Measurements from ENCODE around the gene SPRED1.

SPRED1 gene

DNA sequence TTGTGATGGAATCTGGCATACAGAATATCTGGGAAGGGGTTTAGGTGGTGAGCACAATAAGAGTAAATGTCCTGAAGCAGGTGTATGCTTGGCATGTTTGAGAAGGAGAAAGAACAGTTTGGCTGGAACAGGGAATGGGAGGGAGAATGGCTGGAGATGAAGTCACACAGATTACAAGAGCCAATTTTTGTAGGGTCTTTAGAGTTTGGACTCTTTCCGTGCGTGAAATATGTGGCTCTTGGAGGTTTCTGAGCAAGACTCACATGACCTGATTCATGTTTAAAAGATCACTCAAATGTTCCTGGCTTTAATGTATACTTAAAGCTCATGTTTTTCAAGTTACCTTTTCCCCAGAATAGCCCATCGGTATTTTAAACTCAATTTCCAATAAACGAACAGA is 32.8 kb downstream of the SPRED1 start:
- DNase-seq, result no peak

DNA sequence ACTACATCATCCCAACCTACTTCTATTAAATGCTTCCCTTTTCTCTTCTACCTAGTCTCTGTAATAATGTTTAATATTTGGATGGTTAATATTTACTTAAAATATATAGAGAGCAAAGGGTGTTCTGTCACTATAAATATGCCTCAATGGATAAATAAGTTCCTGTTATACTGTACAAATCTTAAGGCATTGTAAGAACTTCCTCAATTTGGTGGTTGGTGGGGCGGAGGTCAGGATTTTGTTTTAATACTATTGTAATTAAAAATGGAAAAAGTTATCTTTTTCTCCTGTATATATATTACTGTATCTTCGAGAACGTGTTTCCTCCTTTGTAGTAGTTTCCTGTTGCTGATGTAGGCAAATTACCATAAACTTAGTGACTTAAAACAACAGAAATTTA is 41.5 kb downstream of the SPRED1 start:
- DNase-seq, result no peak

DNA sequence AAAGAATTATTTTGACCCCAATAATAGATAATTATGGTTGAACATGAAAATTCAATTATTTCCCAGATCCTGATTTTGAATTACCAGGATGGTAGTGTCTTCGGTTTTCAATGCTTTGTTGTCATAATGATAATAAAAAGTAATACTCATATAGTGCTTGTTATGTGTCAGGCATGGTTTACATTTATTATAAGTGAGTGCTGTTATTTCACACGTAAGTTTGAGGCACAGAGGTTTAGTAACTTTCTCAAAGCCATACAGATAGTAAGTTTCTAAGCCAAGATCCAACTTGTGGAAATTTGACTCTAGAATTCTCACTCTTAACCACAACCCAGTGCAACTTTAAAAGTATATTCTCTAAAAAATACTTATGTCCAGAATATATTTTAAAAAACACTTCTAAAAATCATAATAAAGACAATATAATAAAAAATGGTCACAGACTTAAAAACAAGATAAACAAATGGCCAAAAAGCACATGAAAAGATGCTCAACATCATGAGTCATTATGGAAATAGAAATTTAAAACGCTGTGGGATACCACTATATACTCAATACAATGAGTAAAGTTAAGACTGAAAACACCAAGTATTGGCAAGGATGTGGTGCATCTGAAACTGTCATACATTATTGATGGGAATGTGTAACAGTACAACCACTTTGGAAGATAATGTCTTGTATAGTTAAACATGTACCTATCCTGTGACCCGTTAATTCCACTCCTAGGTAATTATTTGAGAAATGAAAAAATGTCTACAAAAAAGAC is 45.2 kb downstream of the SPRED1 start:
- no peak for DNase-seq

DNA sequence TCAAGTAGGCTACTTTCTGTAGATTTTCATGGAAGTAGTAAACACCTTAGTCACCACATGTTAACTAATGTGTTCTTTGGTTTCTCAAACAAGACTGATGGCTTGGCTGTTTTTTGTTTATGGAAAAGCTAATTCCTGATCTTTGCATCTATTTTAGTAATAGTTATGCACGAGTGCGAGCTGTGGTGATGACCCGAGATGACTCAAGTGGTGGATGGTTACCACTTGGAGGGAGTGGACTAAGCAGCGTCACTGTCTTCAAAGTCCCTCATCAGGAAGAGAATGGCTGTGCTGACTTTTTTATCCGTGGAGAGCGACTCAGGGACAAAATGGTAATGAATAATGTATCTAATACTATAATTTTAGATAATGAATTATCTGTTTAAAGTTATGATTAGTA is 46.6 kb downstream of the SPRED1 start:
- no peak for DNase-seq

DNA sequence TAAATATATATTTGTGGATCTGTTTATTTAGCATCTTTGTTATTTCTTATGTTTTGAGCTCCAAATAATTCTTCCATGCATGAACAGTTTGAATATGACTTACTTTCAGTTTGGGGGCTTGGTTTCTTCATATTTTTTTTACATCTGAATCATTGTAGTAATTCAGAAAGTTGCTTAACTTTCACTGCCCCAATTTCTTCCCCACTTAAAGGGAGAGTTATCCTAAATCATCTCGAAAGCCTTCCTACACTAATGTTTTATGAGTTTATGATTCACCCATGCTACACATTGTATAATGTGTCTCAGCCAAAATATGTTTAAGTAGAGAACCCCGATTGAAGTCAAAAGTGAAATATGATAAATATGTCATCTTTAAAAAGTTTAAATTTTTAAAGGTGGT is 47.8 kb downstream of the SPRED1 start:
- no peak for DNase-seq

DNA sequence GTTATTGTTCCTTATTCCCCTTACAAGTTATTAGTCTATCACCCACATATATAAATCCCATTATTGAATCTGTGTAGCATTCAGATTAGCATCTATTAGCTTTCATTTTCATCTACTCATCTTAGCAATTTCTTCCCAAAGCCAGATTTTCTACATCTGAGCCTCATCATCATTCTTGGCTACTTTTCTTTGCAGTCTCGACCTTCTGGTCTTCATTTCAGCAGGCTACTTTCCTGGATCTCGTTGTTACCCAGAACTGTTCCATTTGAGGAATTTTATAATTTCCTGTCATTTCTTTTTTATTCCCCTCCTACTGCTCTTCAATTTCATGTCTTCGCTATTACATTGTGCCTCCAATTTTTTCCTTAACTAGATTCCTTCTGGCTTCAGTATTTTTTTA is 51.8 kb downstream of the SPRED1 start:
- no peak for DNase-seq

DNA sequence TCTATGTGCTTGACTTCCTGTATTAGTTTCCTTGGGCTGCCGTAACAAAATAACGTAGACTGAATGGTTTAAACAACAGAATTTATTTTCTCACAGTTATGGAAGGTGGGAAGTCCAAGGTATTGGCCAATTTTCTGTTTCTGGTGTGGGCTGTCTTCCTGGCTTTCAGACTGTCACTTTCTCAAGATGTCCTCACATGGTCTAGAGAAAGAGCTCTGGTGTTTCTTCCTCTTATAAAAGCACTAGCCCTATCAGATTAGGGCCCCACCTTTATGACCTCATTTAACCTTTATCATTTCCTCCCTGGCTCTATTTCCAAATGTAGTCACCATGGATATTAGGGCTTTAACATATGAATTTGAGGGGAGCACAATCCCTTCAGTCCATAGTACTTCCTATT is 54.6 kb downstream of the SPRED1 start:
- DNase-seq, result no peak

DNA sequence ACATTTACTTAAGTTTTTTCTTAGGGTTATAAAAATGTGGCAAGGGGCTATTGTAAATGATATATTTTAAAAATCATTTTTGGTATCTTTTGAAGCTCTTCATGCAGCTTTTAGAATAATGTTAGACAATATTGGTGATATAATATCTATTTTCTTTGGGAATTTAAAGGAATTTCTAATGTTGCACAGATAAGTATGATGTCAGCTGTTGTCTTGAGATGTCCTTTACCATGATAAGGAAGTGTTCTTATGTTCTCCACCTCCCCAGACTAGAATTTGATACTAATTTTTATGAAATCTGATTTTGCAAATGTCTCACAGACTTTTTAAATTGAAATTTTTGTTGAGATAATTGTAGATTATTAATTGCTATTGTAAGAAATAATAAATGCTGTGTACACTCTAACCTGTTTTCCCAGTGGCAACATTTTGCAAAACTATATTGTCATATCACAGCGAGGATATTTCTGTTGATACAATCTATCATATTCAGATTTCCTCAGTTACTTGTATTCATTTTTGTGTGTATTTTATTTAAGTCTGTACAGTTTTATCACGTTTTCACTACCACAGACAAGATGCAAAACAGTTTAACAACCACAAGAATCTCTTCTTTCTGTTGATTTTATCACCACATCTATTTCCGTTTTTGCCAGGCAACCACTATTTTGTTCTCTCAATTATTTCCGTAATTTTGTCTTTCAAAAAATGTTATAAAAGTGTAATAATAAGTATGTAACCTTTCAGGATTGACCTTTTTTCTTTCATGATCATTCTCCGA is 55.4 kb downstream of the SPRED1 start:
- DNase-seq, result no peak

DNA sequence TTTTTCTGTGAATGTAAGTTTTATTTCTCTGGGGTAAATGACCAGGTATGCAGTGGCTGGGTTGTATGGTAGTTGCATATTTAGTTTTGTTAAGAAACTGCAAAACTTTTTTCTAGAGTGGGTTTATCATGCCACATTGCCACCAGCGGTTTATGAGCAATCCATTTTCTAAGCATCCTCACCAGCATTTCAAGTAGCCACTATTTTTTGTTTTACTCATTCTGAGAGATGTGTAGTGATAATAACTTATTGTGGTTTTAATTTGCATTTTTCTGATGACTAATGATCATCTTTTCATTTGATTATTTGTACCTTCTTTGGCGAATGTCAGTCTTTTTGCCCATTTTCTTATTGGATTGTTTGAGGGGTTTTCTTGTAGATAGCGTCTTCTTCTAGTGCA is 56.2 kb downstream of the SPRED1 start:
- no peak for DNase-seq

DNA sequence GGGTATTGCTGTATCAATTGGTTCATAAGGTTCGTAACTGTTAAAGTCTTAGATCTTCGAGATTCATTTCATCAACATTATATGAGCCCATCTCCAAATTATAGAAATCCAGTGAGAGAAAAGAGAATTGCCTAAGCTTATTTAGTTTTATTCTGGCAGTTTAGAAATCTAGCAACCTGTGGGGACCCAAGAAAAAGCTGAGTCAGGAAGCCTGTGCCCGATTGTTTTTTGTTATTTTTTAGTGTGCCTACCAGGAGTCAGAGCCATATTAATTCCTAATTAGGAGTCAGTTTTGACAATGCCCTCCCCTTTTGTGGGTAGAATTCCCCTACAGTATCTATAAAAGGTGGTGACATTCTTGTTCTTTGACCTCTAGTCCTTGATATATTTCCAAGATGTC is 59.6 kb downstream of the SPRED1 start:
- DNase-seq, result no peak

DNA sequence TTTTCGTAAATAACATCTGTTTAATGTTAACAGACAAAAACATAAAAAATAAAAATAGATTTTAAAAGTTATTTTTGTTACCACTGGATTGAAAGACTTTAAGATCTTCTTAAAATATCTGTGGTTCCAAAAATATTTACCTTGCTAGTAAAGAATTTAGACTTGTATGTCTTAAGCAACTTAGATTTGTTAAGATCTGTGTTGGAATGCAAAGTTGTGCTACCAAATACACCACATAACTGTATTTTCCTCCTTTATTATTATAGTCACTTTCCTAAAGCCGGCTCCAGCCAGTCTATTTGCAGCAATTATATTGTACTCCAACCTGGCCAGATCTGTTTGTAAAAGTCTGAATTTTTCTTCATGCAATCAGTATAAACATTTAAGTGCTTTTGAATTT is 63.7 kb downstream of the SPRED1 start:
- no peak for DNase-seq

DNA sequence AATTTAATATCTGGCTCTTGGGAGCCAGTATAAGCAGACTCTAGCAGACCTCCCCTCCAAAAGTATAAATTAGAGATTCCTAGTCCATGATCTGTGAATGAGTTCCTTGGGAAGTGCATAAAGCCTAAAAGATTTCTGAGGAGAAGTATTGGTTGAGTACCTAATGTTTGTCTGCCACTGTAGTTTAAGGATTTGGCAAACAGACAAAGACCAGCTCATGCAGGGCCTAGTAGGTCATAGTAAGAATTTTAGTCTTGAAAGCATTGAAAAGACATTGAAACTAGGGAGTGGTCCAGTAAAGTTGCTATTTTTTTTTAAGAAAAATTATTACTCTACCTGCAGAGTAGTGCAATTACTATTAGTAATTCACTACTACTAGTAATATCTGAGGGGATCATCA is 67.5 kb downstream of the SPRED1 start:
- no peak for DNase-seq

DNA sequence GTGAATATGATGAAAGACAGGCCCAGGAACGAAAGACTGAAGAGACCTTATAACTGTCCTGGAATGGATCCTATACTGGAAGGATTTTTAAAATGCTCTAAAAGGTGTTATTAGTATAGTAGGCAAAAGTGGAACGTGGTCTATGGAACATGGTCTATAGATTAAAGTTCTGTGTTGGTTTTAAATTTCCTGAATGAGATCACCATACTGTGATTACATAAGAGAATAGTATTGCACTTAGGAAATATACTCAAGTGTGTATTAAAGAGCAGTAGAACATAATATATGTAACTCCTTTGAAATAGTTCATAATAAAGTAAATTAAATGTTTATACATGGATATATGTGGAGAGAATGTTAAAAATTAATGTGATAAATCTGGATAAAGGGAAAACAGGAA is 68.2 kb downstream of the SPRED1 start:
- no peak for DNase-seq

DNA sequence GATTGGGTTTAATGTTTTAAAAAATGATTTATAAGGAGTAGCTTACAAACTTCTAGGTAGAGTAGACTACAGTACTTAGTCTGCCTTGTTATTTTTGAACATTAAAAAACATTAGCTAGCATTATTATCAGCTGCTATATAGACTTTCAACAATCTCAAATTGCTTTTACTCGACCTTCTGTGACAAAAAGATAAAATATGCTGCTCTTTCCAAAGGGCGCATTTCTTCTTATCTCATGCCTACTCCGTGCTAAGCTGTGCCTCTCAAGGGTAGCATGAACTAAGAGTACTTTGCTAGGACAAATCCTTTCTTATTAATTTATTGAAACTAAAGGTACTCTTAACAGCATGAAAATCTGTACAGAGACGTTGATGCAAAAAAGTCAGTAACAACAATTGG is 71.3 kb downstream of the SPRED1 start:
- no peak for DNase-seq

DNA sequence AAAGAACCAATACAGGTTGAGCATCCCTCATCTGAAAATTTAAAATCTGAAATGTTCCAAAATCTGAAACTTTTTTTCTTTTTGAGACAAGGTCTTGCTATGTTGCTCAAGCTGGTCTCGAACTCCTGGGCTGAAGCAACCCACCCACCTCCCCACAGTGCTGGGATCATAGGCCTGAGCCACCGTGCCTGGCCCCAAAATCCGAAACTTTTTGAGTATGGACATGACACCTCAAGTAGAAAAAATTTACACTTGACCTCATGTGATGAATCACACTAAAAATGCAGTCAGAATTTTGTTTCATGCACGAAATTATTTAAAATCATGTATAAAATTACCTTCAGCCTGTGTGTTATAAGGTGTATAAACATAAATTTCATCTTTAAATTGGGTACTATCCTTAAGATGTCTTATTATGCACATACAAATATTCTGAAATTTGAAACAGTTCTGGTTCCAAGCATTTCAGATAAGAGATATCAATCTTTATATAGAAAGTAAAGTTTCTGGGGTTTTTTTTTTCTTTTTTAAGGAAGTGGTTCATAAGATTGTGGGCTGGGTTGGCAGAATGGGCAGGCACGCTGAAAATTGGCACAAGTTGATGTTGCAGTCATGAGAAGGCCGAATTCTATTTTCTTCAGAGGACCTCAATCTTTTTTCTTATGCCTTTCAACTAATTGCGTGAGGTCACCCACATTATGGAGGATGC is 72.5 kb downstream of the SPRED1 start:
- no peak for DNase-seq

DNA sequence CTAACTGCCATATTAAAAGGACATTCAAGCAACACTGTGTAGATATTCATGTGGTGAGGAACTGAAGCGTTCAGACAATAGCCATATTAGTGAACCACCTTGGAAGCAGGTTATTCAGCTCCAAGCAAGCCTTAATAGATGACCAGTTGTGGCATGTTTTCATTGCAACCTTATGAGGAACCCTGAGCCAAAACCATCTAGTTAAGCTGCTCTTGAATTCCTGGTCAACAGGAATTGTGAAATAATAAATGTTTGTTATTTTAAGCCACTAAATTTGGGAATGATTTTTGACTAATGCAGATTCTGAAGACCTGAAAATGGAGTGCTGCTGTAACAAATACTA is 73.0 kb downstream of the SPRED1 start:
- DNase-seq, result no peak

DNA sequence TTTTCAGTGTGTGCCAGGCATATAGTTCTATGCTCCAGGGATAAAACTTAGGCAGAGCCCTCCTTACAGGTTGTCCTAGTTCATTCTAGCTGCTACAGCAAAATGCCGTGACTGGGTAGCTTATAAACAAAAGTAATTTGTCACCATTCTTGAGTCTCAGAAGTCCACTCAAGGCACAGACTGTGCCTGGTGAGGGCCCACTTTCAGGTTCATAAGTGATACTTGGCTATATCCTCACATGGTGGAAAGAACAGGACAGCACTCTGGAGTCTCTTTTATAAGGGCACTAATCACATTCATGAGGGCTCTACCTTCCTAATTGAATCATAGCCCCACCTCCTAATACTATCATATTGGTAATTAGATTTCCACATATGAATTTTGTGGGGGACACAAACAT is 80.1 kb downstream of the SPRED1 start:
- no peak for DNase-seq

DNA sequence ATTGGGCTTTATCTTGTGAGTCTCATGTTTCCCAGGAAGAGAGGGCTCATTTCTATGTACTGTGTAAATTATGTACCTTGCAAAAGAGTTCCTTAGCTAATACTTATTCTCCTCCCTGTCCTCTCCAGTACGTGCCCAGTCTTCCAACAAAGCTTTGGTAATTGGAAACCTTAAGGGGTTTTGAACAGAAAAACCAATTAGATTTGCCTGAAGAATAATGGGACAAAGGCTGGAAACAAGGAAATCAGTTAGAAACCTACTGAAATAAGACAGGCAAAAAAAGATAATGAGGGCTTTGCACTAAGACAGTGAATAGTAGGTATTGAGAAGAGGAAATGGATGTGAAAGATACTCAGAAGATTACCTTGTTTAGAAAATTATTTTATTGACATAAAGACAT is 82.5 kb downstream of the SPRED1 start:
- no peak for DNase-seq

DNA sequence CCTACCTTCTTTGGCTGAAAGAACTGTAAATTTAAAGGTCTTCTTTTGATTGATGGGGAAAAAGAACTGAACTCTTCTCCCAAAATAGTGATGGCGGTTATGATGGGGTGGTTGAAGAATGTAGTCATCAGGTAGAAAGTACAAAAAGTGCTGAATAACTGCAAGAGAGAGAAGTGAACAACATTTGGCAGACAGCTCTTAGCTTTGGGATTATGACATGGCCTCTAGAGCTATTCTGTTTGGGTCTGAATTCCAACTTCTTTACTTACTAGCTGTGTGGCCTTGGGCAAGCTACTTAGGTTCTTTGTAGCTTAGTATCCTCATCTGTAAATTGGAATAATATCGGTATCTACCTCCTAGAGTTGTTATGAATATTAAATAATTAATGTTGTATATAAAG is 91.7 kb downstream of the SPRED1 start:
- no peak for DNase-seq

DNA sequence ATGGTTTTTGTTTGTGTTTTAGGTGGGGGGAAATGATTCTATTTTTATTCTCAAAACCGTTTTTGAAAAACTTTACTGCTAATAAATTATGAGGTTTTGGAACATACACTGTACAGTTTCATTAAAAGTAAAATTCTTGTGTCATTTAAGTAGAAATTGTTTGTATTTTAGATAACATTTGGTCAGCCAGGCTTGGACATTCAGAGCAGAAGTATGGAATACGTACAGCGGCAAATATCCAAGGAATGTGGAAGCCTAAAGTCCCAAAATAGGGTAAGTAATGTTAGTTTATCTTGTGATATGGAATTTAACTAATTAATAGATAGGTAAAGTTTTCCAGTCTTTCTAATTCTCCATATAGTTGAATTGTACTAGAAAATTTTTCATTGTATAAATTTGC is 96.6 kb downstream of the SPRED1 start:
- no peak for DNase-seq

DNA sequence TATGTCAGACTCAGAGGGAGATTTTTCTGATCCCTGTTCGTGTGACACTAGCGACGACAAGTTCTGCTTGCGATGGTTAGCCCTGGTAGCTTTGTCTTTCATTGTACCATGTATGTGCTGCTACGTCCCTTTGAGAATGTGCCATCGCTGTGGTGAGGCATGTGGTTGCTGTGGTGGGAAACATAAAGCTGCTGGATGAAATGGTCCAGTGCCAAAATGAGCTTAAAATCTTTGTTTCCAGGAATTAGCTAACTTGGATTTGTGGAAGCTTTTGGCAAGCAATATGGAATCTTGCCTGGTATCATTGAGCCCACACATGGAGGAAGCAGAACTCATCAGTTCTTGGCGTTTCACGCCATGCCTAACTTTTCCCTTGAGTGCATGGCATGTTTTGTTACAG is 98.8 kb downstream of the SPRED1 start:
- no peak for DNase-seq

DNA sequence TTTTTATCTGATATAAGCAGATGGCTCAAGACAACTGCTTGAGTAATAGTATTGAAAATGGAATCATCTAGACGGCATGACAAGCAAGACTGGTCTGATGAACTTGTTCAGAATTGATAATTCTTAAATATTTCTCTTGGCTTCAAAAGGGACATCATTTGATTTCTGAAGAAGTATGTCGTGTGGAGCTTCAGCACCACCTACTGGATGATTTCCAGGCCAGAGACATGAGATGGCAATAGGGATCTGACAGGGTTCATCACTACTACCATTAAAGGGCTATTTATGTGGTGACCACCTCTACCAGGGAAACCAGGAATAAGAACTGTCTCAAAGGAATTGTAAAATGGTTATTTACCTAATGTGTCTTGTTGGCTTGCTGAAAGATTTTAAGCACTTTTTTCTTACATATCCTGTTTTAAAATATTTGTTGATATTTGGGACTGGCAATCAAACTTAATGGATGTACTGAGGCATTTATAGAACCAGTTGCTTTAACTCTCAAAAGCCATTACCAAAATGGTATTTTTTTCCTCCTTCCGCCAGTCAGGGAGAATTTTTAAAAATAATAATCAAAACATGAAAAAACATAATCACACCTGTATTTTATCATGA is 101.8 kb downstream of the SPRED1 start:
- DNase-seq, result peak; percentile 35

DNA sequence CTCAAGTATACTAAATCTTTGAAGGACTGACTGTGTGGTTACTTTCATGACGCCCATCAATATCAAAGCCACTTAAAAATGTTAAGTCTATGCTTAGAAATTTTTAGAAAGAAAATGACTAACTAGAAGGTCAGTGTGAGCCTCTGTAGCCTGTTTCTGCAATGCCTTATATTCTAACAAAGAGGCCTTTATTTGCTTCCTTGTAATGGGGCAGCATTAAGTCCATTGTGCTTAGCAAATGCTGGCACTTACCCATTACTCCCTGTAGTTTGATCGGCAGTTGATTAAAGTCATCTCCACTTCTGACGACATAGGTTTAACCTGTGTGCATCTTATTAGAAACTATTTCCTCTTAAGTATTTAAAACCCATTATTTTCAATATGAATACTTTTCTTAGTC is 109.7 kb downstream of the SPRED1 start:
- no peak for DNase-seq

DNA sequence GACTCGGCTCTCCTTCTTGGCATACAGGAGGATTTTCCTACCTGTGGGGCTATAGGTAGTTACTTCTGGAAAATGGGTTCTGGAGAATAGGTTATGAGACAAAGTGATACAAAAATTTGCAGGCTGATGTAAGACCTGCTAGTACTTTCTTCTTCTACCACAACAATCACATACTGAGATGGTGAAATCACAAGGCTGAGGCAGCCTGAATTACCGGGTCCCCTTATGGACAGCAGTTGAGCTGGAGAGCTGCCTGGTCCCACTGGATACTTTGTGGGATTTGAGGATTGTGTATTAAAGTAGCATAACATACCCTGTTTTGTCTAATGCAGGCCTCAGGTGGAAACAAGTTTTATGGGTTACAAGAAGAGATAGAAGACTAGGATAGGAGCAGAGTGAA is 114.8 kb downstream of the SPRED1 start:
- no peak for DNase-seq
